ENCODE data around the gene MFGE8. TPM values are rescaled to one million over a fixed set of nuclear protein-coding genes. Genes with fewer than 3 reads are reported as not detected.

MFGE8 gene
- total RNA-seq, 1 donor from 2014 or later = 193 TPM

DNA sequence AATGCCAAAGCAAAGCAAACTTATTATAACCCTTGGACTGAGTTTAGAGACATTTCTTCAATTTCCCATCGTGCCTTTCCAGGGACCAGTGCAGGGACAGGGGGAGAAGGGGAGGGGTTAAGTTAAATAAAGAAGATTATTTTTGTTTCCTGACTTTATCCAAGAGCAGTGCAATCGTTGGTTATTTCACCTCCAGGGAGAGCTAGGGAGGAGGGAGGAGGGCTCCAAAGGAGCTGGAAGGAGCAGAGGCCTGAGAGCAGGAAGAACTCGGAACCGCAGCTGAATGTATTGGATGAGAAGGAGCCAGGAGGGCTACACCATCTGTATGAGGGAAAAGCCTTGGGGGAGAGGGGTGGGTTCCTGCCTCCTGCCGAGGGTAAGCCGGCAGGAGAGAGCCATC, 38.5 kb downstream of the MFGE8 start:
- no peak for DNase-seq (ENCODE audit: low read depth)

DNA sequence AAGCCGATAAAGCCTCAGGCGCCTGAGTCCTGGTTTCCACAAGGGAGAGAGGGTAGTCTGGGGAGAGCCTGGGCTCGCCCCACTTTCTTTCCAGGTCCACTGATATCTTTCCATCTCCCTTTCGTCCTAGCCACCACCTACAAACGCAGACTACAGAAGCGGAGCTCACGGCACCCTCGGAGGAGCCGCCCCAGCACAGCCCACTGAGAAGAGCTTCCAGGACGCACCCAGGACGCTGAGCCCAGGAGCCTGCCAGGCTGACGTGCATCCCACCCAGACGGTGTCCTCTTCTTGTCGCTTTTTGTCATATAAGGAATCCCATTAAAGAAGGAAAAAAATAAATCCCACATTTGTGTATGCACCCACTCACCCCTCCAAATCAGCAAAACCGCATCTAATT, 38.9 kb downstream of the MFGE8 start:
- DNase-seq (ENCODE audit: low read depth) = no peak

GRCh38 chr15:88873786-88874185, 39.4 kb downstream of the MFGE8 start:
- DNase-seq (ENCODE audit: low read depth) = no peak

DNA sequence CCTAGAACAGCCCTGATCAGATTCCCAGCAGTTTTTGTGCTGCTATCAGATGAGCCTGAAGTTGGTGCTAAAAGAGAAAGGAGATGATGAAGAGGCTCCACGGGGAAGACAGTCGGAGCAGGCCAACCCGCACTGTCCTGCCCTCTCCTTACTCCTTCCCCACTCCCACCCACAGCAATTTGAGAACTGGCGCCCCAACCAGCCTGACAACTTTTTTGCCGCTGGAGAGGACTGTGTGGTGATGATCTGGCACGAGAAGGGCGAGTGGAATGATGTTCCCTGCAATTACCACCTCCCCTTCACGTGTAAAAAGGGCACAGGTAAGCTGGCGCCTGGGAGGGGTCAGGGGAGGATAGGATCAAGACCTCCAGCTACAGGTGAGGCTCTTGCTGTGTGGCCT, 40.5 kb downstream of the MFGE8 start:
- no peak for DNase-seq (ENCODE audit: low read depth)

- no peak for DNase-seq (ENCODE audit: low read depth)
Measured at GRCh38 chr15:88872106-88872505, 41.1 kb downstream of the MFGE8 start.

- DNase-seq (ENCODE audit: low read depth) = no peak
Measured at GRCh38 chr15:88871313-88871712, 41.9 kb downstream of the MFGE8 start.

GRCh38 chr15:88866295-88866881, 46.8 kb downstream of the MFGE8 start:
- DNase-seq (ENCODE audit: low read depth) = no peak

GRCh38 chr15:88865498-88866099, 47.6 kb downstream of the MFGE8 start:
- no peak for DNase-seq (ENCODE audit: low read depth)

GRCh38 chr15:88864861-88865497, 48.2 kb downstream of the MFGE8 start:
- no peak for DNase-seq (ENCODE audit: low read depth)

GRCh38 chr15:88863412-88863811, 49.8 kb downstream of the MFGE8 start:
- DNase-seq (ENCODE audit: low read depth) = no peak

DNA sequence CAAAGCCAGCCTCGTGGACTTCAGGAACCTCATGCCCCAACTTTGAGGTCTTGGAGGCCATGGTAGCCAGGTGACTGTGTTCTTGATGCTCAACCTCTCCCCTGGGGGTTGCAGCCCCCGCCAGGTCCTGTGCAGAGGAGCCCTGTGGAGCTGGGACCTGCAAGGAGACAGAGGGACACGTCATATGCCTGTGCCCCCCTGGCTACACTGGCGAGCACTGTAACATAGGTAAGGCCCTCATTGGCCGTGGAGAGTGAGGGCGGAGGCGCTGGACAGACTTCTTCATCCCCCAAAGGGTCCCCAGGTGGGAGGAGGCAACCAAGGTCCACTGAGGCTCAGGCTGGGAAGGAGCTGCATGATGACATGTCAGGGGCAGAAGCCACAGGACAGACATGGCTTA, 53.0 kb downstream of the MFGE8 start:
- DNase-seq (ENCODE audit: low read depth) = no peak

GRCh38 chr15:88859550-88859949, 53.6 kb downstream of the MFGE8 start:
- no peak for DNase-seq (ENCODE audit: low read depth)

- no peak for DNase-seq (ENCODE audit: low read depth)
Measured at GRCh38 chr15:88858934-88859333, 54.2 kb downstream of the MFGE8 start.

DNA sequence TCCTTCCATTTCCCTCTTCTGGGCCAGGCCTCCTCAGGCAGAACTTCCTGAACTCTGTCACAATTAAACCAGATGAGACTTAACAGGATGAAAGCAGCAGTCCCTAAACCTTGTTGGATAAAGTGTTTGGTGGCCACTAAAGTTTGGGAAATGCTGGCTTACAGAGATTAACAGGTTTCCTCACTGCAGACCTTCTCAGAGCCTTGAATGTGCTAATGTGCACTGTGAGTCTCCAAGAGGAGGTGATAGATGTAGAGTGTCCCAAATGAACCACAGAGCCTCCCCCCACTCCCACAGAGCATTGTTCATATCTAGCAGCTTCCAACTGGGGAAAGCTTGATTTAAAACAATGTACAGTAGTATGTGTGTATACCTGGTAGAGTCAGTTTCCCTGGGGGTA, 60.7 kb downstream of the MFGE8 start:
- no peak for DNase-seq (ENCODE audit: low read depth)

DNA sequence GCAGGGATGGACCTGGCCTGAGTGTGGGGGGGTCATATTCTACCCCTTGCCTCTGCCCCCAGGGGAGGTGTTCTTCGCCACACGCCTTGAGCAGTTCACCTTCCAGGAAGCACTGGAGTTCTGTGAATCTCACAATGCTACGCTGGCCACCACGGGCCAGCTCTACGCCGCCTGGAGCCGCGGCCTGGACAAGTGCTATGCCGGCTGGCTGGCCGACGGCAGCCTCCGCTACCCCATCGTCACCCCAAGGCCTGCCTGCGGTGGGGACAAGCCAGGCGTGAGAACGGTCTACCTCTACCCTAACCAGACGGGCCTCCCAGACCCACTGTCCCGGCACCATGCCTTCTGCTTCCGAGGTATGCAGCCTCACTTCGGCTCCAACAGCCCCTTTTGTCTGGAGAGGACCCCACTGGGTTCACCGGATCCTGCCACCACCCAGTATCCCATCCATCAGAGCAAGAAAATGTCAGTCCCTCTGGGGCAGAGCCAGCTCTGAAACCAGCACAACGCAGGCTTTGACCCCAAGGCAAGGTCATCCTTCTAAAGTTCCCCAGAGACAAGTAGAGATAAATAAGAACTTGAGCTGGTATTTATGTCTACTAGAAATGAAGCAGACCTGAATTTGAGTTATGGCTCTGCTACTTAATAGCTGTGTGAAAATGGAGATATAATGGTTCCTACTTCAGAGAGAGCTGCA, 63.7 kb downstream of the MFGE8 start:
- no peak for DNase-seq (ENCODE audit: low read depth)

Other genes with a start within 250 kb of the MFGE8 start
- 0.05 and 0.08 TPM in 2 replicates for gene ACAN, start 109.9 kb downstream of the MFGE8 start, total RNA-seq
- 8.7 and 11.9 TPM in 2 replicates for gene HAPLN3, start 17.8 kb downstream of the MFGE8 start, total RNA-seq
- 61.1 and 78.2 TPM in 2 replicates for gene ABHD2, start 175.1 kb upstream of the MFGE8 start, total RNA-seq

Data from myocyte (in vitro differentiated cells).